GM12891 (cell line): ENCODE data around the gene FMN1.

Source experiments
- PAX5 ChIP-seq: IDR thresholded peaks from 2 replicates; pipeline ENCODE4 v1.6.1; 2011; ENCODE audit warnings: low read length, moderate library complexity, mild to moderate bottlenecking; ENCODE audit not compliant: insufficient read depth, severe bottlenecking
- POLR2A ChIP-seq: IDR thresholded peaks from 2 replicates; pipeline ENCODE4 v1.6.1; 2011; ENCODE audit warnings: low read depth, low read length, control low read depth
- POLR2AphosphoS5 ChIP-seq: IDR thresholded peaks from 2 replicates; pipeline ENCODE4 v1.6.1; 2011; ENCODE audit warnings: low read depth, low read length, control low read depth
- POU2F2 ChIP-seq: IDR thresholded peaks from 2 replicates; pipeline ENCODE4 v1.6.1; 2011; ENCODE audit warnings: low read depth, mild to moderate bottlenecking, control low read depth, low read length, moderate library complexity
- TAF1 ChIP-seq: IDR thresholded peaks from 2 replicates; pipeline ENCODE4 v1.6.1; 2011; ENCODE audit warnings: low read depth, low read length, control low read depth

- no peak for TF ChIP-seq POLR2A
- TF ChIP-seq TAF1 = no peak
- TF ChIP-seq POLR2AphosphoS5 = no peak
- no peak for TF ChIP-seq POU2F2
- no peak for TF ChIP-seq PAX5
Observed at GRCh38 chr15:33043636-33044035, 150.9 kb downstream of the FMN1 start.
